Left renal cortex interstitium (tissue), 4 donors: ENCODE results near the gene HEATR1. TPM values are rescaled to one million over a fixed set of nuclear protein-coding genes. Genes with fewer than 3 reads are reported as not detected.
"Not testable (repeated sequence)": the region's sequence is repeated elsewhere in the genome, so short reads cannot be mapped to it uniquely, and the experiment has no call there.

ENCODE experiments used
- DNase-seq, 4 donors: peaks; one replicate each; pipeline ENCODE4 v3.0.0-alpha.2; 2013; ENCODE audit warnings: low read depth in 4 of 4, low spot score in 2 of 4, missing footprints in 1 of 4
- polyA plus RNA-seq, 4 donors: library from polyadenylated mRNA; unstranded; fragments of 120-200 nt; gene quantifications; one replicate each; pipeline ENCODE4 v1.2.1, GENCODE V29; 2013; ENCODE audit not compliant: insufficient read length in 4 of 4

Gene HEATR1, protein sequence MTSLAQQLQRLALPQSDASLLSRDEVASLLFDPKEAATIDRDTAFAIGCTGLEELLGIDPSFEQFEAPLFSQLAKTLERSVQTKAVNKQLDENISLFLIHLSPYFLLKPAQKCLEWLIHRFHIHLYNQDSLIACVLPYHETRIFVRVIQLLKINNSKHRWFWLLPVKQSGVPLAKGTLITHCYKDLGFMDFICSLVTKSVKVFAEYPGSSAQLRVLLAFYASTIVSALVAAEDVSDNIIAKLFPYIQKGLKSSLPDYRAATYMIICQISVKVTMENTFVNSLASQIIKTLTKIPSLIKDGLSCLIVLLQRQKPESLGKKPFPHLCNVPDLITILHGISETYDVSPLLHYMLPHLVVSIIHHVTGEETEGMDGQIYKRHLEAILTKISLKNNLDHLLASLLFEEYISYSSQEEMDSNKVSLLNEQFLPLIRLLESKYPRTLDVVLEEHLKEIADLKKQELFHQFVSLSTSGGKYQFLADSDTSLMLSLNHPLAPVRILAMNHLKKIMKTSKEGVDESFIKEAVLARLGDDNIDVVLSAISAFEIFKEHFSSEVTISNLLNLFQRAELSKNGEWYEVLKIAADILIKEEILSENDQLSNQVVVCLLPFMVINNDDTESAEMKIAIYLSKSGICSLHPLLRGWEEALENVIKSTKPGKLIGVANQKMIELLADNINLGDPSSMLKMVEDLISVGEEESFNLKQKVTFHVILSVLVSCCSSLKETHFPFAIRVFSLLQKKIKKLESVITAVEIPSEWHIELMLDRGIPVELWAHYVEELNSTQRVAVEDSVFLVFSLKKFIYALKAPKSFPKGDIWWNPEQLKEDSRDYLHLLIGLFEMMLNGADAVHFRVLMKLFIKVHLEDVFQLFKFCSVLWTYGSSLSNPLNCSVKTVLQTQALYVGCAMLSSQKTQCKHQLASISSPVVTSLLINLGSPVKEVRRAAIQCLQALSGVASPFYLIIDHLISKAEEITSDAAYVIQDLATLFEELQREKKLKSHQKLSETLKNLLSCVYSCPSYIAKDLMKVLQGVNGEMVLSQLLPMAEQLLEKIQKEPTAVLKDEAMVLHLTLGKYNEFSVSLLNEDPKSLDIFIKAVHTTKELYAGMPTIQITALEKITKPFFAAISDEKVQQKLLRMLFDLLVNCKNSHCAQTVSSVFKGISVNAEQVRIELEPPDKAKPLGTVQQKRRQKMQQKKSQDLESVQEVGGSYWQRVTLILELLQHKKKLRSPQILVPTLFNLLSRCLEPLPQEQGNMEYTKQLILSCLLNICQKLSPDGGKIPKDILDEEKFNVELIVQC (N-terminal part only)
- 10 to 100 TPM; 22.4 to 32.0 (median 27.3) TPM for polyA plus RNA-seq

DNA sequence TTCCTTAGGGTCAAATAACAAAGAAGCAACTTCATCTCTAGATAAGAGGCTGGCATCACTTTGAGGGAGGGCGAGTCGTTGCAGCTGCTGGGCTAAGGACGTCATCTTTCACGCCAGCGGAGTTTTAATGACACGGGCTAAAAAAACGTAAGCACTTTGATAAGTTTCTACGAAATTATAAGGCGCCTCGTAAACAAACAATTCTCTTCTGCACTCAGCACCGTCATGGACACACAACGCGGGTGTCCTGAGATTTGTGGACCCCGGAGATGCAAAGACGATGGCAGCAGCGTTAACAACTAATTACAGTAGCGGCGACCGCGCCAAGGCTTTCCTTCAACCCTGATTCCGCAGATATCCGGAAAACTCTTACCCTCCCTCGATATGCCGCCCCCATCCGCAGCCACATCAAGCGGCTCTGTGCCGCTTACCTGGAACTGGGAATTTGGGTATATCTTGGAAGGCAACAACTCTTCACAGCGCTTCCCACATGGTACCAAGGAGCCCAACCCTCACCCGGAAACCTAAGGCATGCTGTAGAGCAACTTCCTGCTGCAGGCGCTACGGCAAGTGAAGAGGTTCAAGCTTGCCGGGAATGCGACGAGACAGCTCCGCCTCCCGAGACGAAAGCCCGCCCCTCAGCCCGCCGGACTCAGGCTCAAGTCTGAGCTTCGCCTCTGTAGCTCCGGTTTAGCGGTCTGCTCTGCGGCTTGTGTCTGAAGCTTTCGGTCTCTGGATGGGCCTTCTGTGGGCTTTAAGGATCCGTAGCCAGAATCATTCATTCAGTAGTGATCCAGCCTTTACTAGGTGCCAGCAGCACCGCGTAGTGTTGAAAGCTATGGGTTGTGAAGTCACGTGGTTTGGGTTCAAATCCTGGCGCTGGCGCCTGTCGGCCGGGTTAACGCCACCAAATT is at the start of gene HEATR1:
HEATR1 (minus strand) TSS at position 526 of the 914 bp plus-strand sequence; CDS start at position 105, 421 bp downstream.
- DNase-seq = peak; percentile 83 to 94 (median 87)

DNA sequence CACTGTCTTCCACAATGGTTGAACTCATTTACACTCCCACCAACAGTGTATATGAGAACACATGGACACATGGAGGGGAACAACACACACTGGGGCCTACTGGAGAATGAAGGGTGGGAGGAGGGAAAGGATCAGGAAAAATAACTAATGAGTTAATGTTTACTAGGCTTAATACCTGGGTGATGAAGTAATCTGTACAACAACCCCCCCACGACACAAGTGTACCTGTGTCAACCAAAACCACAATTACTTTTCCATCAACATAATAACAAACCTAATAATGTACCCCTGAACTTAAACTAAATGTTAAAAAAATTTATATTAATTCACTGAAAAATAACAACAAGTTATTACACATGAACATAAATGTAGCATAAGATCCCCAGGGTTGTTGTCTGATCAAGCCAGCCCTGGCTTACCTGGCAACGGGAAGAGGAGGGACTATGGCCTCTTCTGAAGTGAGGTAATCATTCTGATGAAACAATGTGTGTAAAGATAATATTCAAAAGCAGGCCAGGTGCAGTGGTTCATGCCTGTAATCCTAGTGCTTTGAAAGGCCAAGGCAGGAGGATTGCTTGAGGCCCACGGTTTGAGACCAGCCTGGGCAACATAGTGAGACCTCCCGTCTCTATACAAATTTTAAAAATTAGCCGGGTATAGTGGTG is 40.8 kb upstream of the HEATR1 start:
- no peak for DNase-seq

DNA sequence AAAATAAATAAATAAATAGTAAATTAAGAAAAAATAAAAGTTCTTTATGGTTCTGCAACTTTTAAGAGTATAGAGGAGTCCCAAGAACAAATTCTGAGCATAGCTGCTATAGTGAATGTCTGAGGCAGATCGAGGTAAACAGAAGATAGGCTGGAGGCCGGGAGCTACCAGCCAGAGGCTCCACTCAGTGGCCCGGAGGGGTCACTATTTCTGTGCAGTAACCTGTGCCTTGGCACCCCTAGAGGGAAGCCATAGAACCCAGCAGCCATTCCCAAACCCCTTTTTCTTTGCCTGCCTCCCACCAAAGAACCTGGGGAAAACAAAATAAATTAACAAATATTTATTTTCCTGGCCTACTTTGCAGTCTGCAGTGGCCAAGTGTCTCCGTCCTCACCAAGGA is 38.4 kb upstream of the HEATR1 start:
- DNase-seq = no peak

DNA sequence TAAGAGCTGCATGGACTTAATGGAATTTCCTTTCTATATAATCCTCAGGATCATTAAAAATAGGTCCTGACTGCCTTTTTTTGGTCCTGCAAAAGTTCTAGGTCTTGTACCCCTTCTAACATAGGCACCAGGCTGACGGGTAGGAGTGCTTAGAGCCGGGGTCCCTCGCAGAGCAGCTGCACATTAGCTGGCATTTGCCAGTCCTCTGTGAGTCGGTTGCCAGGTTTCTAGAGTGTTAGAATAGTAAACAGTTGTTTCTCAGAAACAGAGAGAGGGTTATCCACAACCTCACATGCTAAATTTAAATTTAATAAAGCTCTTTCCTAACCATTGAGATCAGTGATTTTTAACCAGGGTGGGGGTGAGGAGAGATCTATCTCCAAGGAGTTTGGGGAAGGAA is 35.4 kb upstream of the HEATR1 start:
- no peak for DNase-seq

DNA sequence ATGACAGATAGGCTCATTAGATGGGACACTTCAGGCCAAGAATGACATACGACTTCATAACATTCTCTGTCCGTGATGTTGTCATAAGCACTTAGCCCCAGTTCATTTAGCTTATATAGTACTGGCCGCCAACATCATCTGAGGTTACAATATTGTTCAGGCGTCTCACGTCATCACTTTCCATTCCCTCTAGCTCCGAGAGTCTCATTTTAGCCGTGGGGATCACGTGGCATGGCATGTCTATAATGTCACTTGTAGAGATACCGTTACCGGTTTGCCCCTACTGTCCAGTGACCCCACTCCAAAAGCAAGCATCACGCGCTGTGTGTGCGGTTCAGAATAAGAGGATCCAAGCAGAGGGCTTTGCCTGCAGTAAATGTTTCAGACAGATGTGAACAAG is 34.6 kb upstream of the HEATR1 start:
- DNase-seq = no peak

DNA sequence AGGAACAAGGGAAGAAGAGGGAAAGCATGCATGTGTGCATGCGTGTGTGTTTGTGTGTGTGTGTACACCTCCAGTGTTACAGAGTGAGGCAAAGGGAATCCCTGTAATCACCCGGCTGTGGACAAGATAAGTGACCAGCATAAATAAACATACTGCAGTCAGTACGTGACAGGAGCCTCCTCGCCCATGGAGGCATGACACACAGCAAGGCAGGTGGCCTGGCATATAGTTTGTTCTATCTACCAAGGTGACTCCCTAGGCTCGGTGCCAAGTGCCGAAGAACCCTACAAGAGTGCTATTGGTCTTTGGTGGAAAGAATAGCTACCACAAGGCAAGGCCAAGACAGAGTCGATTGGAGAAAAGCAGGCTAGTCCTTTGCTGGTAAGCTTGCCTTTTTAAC is 31.7 kb upstream of the HEATR1 start:
- DNase-seq = no peak

DNA sequence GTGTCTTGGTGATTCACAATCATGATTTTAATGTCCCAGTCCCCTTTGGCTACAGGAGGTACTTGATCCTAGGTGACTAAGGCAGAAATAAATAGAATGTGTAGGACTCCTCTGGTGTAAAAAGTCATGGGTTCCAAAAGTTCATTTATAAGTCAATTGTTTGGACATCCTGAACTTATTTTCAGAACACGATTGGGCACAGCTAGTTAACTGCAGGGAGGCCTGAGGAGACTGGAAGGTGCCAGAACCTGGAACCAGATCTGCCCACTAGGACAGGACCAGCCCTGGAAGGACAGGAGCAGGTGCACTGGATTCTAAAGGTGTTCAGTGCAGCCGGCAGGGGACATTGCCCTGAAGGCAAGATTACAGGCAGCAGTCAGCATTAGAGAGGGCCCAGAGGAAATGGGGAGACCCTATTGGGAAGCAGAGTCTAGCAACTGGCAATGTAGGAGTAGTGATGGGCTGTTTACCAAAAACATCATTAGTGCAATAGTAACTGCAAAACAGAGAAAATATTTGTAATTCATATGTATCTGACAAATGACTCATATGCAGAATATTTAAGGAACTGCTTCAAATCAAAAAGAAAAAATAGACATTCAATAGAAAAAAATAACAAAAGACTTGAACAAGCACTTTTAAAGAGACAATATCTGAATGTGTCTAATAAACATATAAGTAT is 23.6 kb upstream of the HEATR1 start:
- DNase-seq = no peak

DNA sequence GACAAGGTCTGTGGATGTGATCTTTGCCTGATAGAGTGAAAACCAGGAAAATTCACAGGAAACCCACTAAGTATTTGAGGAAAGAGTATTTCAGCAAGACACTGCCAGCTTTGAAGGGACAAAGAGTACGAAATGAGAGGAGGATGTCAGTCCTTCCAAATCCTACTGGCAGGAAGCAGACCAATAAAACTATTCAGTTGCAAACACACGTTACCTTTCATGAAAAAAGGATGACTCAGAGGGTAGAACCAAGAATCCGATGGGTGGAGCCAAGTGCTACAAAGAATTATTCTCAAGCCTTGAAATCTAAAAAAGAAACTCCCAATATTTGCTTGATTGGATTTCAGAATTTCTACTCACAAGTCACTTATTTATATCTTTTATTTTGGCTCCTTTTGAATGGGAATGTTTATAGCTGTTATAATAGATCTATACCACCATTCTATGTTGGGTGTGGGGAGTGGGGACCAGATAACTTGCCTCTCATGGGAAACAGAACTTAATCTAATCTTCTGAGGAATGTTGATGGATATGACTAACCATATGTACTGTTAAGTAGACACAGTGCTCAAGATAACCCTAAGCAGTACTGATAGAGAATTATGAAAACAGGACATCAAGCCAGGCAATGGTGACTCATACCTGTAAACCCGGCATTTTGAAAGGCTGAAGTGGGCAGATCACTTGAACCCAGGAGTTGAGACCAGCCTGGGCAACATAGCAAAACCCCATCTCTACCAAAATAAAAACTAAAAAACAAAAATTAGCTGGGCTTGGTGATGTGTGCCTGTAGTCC is 19.3 kb upstream of the HEATR1 start:
- DNase-seq = no peak

DNA sequence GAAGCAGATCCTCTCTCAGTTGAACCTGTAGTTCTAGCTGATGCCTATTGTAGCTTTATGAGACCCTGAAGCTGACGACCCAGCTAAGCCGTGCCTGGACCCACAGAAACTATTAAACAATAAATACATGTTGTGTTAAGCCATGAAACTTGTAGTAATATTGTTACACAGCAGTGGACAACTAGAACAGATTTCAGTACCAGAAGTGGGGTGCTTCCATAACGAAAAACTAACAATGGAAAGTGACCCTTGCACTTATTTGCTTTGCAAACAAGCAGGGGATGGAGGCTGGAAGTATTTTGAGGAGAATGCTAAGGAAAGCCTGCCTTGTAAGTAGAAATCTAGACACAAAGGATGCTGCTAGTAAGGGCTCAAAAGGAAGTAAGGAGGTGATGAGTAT is 18.1 kb upstream of the HEATR1 start:
- no peak for DNase-seq

DNA sequence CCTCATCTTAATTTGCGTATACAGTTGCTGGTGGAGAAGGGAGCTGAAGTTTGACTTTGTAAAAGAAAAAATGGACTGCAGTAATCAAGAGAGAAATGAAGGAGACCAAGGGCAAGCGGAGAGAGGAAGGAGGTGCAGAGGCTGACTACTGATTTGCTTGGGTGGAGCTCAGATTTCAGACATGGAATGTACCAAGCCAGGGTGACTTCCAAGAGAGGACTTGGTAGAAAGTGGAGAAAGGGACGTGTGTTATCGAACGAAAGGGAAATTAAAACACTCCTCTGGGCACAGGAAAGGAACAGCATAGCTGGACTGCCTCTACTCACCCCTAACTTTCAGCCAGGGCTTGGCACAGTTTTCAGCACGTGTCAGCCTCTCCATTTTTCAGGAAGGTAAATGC is 15.1 kb upstream of the HEATR1 start:
- no peak for DNase-seq

DNA sequence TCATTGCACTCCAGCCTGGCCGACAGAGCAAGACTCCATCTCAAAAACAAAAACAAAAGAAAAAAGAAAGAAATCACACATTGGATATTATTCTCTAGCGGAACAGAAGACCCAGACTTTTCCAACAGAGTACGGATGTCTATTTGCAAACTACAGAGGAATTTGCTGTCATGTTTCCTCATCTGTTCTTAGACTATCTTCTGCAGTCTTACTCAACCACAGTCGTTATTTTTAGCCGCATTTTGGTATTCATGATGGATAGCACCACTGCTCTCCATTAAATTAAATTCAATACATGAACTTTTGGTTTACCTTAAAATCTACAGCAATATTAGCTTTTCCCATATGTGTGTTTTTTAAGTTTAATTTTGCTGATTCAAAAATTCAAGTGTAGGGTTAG is 14.2 kb upstream of the HEATR1 start:
- no peak for DNase-seq

DNA sequence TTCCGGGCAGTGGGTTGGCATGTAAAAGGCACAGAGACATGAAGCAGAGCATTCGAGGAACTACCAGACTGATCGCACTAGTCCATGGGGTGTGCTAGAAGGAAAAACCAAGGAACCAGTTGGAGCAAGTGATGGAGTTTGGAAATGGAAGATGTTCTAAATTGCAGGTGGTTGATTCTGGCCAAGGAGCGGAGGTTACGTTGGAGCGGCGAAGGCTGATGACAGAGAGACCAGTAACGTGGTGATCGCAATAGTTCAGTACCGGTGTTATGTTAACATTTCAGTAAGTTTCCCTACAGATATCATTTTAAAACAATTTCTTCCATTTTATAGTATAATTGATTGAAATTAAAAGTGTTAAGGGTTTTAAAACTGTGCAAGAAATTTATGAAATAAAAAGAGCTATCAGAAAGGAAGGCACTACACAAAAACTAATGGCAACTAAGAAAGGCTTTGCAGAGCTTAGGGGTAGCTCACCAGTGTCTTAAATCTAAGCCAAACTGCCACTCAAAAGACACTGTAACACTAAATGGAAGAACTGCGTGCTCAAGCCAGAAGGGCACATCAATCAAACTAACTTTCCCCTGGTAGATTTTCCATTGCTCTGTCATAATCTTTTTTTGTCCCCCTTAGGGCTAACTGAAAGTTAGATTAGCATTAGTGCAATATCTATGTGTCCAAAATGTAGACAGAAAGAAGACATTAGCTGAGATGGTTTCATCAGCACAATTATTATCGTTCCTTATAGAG is 11.3 kb upstream of the HEATR1 start:
- no peak for DNase-seq

DNA sequence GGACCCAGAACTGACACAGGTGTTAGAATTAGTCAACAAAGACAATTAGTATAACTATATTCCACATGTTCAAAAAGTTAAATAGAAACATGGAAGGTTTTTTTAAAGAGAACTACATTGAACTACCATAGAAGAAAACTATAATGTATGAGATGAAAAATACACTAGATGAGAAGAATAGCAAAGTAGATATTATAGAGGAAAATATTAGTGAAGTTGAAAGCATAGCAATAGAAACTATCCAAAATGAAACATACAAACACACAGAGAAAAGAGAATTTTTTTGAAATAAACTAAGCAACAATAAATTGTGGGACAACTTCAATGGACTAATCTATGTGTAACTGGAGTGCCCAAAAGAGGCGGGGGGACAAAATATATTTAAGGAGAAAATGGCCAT is 8.0 kb upstream of the HEATR1 start:
- no peak for DNase-seq

DNA sequence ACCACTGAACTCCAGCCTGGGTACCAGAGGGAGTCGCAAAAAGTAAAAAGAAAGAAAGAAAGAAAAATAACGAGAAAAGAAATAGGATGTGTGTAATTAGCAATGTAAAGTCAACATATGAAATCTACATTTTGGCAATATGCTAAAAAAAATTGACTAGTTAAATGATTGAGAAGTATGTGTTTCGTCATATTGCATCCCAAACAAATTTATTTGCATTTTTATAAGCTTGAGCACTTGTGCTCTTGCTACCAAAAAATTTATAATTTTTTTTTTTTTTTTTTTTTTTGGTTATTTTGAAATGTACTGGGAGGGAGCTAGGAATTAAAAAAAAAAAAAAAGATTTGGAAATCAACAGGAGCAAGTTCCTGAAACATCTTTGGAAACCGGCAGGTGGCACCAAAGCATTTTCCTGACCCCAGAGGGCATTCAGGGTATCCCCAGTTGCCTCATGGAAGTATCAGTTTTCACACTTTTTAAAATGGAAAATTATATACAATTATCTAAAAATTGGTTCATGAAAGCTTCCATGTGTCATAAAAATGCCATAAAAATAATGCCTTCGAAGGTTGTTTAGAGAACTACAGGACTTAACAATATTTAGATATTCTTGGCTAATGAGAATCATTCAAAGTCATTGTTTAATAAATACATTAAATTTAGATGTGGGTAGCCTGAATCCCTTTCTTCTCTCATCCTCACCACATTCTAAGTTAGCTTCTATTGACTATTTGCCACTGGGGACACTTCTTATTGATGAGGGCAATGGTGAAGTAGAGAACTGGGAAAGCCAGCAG is 4.8 kb upstream of the HEATR1 start:
- peak in 2 of 4 donors; percentile 11 to 33 for DNase-seq

DNA sequence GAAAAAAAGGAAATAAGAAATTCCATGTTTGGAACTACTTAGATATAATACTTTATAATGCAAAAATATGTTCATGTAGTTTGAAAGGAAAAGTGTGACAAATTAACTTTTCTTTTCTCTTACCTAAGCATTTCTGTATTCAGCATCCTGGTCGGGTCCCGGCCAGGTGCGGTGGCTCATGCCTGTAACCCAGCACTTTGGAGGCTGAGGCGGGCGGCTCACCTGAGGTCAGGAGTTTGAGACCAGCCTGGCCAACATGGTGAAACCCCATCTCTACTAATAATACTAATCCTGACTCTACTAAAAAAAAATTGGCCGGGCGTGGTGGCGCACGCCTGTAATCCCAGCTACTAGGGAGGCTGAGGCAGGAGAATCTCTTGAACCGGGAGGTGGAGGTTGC is 3.3 kb upstream of the HEATR1 start:
- not testable (repeated sequence) for DNase-seq
